ENCODE data around the gene SPAG6.

Gene SPAG6

GRCh38 chr10:22437620-22438588 lies 92.6 kb downstream of the SPAG6 start:
- peak in 1 of 2 donors; percentile 42 for DNase-seq

DNA sequence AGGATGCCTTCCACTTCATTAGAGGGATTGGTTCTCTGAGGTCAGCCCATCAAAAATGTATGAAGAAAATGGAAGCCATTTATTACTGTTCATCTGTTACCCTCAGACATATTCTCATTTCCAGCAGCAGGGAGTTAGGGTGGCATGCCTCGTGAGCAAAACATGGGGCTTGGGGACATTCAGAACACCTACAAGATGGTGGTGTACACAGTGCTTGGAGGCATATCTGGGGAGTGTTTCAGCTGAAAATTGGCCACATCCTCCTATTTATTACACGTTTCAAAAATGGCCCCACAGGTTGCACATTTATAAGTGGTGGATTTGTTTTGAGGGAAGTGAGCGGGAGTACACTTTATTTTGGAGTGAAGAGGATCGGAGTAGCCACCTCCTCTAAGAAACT lies 93.4 kb downstream of the SPAG6 start:
- no peak for DNase-seq

- no peak for DNase-seq
Measured at GRCh38 chr10:22442063-22442462, 96.8 kb downstream of the SPAG6 start.

- no peak for DNase-seq
Measured at GRCh38 chr10:22442468-22442867, 97.2 kb downstream of the SPAG6 start.

DNA sequence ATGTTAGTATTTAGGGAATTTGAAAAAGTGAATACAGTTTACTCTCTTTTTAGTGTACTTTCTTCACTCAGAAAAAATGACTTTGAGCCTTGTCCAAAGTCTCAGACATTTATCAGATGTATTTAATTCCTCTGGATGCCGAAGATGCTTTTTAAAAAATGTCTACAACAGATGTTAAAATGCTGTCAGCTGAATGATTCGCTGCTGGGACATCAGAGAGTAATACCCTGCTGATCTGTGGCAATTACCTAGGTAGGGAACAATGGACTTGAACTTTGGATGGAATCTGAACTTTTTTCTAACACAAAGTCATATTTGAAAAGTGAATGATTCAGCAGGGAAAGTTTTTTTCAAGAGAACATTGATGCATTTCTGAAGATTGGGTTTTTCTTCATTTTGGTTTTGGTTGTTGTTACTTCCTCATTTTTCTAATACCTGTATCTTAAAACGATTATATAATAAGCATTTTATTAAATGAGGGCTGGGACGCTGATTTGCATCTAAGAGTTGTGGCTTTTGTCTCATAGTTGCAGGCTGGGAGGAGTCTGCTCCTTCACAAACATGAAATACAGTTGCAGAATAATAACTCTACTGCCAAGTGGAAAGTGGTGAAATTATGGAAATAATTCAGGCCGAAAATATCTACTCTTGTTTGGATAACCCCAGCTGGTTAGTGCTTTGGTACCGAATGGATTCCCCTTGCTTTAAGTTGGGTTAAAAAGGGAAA lies 98.0 kb downstream of the SPAG6 start:
- no peak for DNase-seq

- DNase-seq, result no peak
Measured at GRCh38 chr10:22444219-22444788, 99.0 kb downstream of the SPAG6 start.

GRCh38 chr10:22445495-22445894 lies 100.2 kb downstream of the SPAG6 start:
- DNase-seq, result no peak

GRCh38 chr10:22447068-22447467 lies 101.8 kb downstream of the SPAG6 start:
- DNase-seq, result no peak

GRCh38 chr10:22451346-22451745 lies 106.0 kb downstream of the SPAG6 start:
- no peak for DNase-seq

GRCh38 chr10:22453320-22453719 lies 108.0 kb downstream of the SPAG6 start:
- DNase-seq, result no peak

DNA sequence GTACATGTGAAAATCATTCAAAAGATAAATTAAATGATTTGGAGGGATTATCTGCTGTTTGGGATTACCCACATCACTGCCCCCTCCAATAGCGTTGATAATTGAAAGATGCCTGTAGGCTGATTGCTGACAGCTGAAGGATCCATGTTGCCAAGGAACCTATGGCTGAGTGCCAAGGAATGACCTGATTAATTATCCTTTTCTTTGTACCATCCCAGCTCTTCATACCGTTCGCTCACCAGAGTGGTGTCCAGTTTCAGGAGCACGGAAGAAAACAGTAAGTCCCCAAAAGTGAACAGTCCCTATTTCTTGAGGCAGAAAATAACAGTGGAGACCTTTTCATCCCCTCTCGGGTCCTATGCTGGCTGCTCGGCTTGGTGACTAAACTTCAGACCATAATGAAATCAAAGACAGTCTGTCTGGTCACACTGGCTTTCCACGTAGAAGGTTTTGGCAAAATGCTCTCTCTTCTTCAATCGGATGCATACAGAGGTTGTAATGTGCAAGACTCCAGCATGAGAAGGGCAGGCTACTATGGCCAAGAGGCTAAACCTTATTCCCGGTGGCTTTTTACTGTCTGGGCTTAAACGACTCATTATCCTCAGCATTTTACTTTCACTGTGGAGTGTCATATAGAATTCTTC lies 108.8 kb downstream of the SPAG6 start:
- DNase-seq, result no peak

DNA sequence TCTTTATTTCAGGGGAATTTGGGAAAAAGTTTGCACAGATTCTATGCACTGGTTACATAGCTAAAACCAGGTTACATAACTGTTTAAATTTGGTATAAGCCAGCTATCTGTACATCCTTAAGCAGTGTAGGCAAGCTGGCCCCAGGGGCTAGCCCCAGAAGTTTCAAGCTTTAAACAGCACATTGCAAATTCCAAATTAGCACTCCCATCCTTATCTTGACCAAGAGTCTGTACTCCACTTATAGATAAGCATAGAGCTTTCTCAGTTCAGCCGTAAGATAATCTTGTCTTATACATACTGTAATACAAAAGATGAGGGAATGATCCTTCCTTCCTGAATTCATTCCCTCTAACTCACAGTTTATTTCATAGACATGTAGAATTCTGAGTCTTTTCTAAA lies 109.3 kb downstream of the SPAG6 start:
- DNase-seq, result no peak

DNA sequence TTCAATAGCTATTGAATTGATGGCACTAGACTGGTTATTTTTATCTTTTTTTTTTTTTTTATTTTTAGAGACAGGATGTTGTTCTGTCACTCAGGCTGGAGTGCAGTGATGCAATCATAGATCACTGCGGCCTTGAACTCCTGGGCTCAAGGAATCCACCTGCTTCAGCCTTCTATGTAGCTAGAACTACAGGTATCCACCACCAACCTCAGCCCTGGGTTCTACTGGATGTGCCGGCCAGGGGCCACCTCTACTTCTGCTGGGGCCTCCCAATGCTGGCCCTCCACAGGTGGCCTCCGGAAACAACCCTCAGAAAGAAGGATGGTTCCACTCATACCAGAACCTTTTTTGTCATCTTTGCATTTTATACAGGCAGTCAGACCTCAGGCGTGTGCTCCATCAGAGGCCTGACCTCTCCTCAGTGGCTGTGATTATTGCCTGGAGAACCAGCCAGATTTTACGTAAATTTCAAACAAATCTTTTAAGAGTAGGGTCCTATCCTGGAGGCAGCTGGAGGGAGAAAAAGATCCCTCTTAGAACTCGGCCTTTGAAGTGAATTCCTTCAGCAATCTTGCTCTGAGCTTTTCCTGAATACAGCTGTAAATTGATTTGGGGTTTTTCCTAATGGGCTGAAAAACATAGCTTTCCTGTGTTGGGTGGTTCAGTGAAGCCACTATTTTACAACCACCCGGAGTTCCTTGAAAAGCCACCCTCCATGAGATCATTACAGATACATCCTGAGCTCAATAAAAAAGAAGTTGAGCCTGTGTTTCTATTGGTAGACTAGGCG lies 110.0 kb downstream of the SPAG6 start:
- DNase-seq, result peak in 1 of 2 donors; percentile 27

DNA sequence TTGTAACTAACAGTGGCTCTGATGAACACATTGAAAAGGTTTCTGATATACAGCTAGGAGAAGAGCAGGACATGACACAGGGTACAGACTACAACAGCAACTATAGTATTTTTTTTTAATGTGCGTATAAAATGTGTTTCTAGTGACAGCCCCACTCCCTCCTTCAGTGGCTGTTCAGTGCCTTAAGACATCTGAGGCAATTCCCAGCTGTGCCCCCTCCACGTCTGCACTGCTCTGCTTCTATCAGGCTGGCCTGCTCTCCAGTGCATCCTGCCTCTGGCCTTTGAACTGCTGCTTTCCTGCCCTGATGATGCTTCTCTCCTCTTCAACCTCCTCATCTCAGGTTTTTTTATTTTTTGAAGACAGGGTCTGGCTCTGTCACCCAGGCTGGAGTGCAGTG lies 111.2 kb downstream of the SPAG6 start:
- no peak for DNase-seq

DNA sequence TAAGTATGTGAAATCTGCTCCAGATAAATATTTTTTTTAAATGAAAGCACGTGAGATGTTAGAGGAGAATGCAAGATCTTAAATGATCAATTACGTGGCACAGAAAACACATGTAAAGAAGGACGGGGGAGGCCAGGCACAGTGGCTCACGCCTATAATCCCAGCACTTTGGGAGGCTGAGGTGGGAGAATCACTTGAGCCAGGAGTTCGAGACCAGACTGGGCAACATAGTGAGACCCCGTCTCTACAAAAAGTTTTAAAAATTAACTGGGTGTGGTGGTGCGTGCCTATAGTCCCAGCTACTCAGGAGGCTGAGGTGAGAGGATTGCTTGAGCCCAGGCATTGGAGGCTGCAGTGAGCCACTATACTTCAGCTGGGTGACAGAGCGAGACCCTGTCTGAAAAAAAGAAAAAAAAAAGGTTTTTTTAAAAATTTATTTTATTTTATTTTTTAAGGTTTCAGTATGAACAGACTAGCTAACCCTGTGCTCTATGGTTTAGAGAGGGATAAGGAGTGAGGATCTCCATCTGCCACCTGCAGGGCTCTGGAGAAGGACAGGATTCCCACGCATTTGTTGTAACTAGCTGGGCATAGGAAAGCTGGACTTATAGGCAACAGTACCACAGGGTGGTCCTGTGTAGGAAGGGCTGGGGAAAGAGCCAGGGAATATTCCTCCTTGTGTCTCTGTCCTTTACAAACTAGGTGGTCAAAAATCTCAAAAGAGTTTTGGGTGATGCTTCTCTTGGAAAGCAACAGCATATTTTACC lies 113.2 kb downstream of the SPAG6 start:
- DNase-seq, result no peak

DNA sequence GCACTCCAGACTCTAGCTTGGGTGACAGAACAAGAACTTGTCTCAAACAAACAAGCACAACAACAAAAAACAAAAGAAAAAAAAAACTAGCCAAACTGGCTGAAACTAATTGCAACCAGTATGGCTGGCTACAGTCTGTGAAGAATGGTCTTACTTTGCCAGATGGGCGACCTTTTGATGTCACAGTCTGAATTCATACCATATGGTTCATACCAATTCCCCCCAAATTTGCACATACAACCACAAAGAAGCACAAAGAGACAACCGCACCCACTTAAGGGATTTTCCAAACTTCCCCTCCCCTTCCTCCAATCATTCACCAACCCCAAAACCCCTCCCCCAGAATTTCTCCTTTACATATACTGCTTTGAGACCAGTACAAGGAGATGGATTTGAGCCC lies 114.2 kb downstream of the SPAG6 start:
- DNase-seq, result no peak

- no peak for DNase-seq
Measured at GRCh38 chr10:22460101-22460500, 114.8 kb downstream of the SPAG6 start.

- no peak for DNase-seq
Measured at GRCh38 chr10:22460531-22461403, 115.5 kb downstream of the SPAG6 start.

DNA sequence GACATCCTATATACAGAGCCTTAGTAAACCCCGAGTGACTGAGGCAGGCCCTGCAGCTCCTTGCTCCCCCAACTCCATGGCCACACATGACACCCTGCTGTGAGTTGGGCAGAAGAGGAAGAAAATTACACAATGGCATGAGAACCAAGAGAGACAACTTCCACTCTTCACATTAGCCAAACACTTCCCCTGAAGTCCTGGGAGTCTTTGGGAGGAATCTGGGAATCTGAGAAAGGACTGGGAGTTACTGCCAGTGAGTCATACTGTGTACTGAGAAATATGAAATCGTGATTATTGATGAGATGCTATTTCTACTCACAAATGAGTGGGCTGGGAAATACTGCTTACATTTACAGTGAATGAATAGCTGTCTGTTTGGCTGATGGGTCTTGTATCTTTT lies 116.6 kb downstream of the SPAG6 start:
- DNase-seq, result no peak

GRCh38 chr10:22463255-22463654 lies 118.0 kb downstream of the SPAG6 start:
- DNase-seq, result no peak

All from CD4-positive, alpha-beta T cell treated with Interleukin-1 beta for 1 hour (primary cell).